SIG-M5 treated with dmso at 0.1 percent for 504 hours (cell line): ENCODE measurements around the gene HCFC2.
"Not testable (repeated sequence)": the region's sequence is repeated elsewhere in the genome, so short reads cannot be mapped to it uniquely, and the experiment has no call there.

Experiments used
- DNase-seq: peaks from one replicate; lab custom pipeline; 2025; ENCODE audit not compliant: unreplicated experiment; lab: John Stamatoyannopoulos, UW

Gene HCFC2

GRCh38 chr12:104064031-104064841 lies at the start of gene HCFC2:
TSS of gene HCFC2 (plus strand) at chr12:104064531. CDS start at chr12:104064561, 30 bp downstream.
- peak; percentile 83 for DNase-seq

DNA sequence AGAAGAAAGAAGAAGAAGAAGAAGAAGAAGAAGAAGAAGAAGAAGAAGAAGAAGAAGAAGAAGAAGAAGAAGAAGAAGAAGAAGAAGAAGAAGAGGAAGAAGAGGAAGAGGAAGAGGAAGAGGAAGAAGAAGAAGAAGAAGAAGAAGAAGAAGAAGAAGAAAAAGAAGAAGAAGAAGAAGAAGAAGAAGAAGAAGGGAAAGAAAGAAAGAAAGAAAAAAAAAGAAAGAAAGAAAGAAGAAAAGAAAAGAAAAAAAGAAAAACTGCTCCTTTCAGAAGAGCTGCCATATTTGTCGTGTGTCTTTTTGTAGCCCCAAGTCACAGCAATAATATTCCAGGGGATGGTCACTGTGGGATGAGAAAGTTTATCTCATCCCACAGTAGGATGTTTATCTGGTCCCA lies 42.5 kb upstream of the HCFC2 start:
- DNase-seq, result not testable (repeated sequence)

DNA sequence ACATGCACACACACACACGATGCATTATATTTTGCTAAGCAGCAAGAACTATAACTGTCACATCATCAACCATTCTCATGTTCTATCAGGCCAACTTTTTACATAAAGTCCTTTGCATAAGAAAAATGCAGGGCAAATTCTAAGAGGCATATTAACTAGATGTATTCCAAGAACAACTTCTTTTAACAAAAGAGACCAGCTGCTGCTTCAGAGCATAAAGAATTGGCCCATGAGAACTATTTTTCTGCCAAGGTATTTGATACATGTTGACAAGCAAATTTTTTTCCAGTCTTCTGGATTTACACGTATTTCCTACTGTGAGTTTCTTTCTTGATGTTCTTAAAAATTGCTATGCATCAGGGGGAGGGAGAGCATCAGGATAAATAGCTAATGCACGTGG lies 41.5 kb upstream of the HCFC2 start:
- no peak for DNase-seq

DNA sequence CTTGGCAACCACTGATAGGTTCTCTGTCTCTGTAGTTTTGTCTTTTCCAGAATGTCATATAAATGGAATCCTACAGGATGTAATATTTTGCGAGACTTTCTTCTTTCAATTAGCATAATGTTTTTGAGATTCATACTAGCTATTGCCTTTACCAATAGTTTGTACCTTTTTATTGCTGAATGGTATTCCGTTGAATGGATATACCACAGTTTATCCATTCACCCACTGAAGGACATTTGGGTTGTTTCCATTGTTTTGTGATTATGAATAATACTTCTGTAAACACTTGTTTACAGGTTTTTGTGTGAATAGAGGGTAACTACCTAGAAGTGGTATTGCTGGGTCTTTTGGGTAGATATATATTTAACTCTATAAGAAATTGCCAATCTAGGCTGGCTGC lies 40.6 kb upstream of the HCFC2 start:
- DNase-seq, result no peak

DNA sequence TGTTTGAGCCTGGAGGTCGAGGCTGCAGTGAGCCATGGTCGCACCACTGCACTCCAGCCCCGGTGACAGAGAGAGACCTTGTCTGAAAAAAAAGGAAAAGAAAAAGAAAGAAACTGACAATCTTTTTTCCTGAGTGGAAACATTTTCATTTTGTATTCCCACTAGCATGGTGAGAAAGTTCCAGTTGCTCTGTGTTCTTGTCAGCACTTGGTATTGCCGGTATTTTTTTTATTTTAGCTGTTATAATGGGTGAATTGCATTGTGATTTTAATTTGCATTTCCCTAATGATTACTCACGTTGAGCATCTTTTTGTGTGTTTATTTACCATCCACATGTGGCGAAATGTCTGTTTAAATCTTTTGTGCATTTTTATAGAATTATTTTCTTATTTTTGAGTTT lies 40.0 kb upstream of the HCFC2 start:
- DNase-seq, result no peak

DNA sequence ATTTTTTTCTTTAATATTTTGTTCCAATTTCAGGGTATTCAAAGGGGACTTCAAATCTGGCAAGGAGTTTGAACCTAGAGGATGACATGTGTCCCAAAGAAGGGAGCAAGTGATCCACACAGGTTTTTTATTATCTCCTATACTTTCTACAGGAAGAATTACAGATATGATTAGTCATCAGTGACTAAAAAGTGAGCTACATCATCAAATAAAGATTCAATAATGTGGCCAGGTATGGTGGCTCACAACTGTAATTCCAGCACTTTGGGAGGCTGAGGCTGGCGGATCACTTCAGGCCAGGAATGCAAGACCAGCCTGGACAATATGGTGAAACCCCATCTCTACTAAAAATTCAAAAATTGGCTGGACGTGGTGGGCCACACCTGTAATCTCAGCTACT lies 38.6 kb upstream of the HCFC2 start:
- DNase-seq, result no peak

GRCh38 chr12:104026841-104027599 lies 37.3 kb upstream of the HCFC2 start:
- DNase-seq, result no peak

DNA sequence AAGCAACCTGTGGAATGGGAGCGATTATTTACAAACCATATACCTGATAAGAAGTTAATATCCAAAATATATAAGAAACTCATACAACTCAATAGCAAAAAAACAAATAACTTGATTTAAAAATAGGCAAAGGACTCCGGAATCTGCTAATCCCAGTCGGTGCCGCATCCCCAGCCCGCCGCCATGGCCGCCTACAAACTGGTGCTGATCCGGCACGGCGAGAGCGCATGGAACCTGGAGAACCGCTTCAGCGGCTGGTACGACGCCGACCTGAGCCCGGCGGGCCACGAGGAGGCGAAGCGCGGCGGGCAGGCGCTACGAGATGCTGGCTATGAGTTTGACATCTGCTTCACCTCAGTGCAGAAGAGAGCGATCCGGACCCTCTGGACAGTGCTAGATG lies 33.7 kb upstream of the HCFC2 start:
- not testable (repeated sequence) for DNase-seq

GRCh38 chr12:104036143-104036542 lies 28.2 kb upstream of the HCFC2 start:
- not testable (repeated sequence) for DNase-seq

DNA sequence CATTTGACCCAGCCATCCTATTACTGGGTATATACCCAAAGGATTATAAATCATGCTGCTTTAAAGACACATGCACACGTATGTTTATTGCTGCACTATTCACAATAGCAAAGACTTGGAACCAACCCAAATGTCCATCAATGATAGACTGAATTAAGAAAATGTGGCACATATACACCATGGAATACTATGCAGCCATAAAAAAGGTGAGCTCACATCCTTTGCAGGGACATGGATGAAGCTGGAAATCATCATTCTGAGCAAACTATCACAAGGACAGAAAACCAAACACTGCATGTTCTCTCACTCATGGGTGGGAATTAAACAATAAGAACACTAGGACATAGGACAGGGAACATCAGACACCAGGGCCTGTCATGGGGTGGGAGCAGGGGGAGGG lies 24.6 kb upstream of the HCFC2 start:
- DNase-seq, result not testable (repeated sequence)

GRCh38 chr12:104042580-104042979 lies 21.8 kb upstream of the HCFC2 start:
- DNase-seq, result no peak

- no peak for DNase-seq
Observed at GRCh38 chr12:104044158-104044557, 20.2 kb upstream of the HCFC2 start.

DNA sequence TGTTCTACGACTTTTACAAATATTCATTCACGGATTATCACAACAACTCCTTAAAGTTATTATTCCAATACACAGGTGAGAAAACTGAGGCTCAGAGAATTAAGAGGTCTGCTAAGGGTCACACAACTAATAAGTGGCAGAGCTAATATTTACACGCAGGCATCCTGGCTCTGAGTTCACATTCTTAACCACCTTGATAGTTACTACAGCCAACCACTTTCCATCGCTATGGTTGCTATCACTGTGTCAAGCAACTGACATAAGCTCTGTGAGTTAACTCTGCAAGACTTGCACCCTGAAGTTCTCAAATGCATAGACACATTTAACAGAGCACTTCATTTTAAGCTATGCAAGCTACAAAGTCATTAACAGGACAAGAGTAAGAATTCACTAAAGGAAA lies 18.0 kb upstream of the HCFC2 start:
- no peak for DNase-seq

DNA sequence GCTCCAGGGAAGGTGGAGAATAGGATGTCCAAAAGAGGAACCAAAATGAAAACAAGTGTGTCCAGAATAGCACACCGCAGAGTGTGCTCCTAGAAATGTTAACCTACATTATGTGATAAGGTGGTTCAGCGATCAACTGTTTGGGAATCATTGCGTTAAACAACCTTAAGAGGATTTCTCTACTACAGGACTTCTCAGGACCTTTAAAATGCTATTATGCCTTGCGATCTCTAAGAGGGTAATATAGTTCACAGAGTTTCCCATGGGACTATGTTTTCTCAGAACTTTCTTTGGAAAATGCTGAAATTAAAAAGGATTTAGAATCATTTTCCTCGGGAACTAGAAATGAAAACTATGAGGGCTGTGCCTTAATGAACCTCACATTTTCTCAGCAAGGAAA lies 16.2 kb upstream of the HCFC2 start:
- DNase-seq, result no peak

GRCh38 chr12:104048811-104049210 lies 15.5 kb upstream of the HCFC2 start:
- no peak for DNase-seq

DNA sequence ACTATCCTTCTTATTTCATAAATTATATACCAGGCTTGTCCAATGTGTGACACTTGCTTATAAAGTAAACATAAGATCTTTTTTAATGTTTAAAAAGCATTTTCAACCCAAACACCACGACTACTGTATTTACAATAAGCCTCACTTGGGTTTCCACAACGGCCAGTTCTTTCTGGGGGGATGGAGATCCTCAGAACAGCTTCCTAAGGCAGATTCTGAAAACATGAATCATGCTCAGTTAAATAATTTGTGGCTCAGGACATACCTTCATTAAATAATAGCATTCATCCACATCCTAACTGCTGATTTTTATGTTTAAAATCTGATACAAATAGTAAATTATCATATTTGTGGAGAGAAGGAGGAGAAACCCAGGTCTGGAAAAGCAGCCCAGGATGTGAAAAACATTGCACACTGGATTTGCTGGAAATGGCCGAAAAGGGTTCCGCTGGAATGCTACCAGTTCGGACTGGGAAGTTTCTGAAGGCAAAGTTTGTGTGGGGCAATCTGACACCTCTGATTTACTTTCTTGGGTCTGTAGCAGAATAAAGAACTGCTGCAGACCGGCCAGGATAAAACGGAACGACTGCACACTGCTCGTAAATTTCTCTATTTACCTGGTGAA lies 14.9 kb upstream of the HCFC2 start:
- no peak for DNase-seq

DNA sequence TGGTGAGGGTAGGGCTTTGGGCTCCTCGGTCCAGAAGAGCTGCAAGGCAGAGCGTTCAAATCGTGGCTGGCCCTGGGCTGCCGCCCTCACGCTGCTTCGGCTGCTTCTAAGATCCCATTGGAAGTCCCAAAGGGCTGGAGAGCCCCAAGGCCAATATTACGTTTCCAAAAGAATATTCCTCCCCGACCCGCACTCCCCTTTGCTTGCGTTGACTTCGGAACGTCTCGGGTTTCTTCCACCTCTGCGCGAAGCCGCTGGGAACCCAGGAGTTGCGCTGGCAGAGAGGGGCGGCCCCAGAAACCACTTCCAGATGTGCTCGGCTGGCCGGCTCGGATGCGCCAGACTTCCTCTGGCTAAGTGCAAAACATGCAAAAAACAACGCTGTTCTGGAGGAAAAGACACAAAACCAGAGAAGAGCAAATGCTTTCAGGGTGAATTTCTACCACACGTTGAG lies 14.4 kb upstream of the HCFC2 start, which contains the start of gene GLT8D2:
TSS of gene GLT8D2 (minus strand) at position 285 of the 454 bp plus-strand sequence. CDS start 30,539 bp downstream, outside the sequence.
- no peak for DNase-seq

DNA sequence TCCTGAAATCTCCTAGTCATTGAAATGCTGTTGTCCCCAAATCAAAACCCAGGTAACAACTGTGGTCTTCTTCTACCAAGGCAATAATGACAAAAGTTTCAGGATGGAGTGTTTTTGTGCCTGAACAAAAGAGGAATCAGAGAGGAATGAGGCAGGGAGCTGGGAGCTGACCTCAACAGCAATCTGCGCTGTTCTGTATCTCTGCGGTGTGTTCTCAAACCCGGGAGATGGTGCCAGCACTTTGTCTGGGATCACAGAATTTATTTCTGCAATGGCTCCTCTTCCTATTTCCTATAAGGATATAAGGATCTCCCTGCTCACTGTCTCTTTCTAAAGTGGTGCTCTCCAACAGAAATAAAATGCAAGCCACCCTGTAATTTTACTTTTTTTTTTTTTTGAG lies 13.9 kb upstream of the HCFC2 start:
- DNase-seq, result no peak

DNA sequence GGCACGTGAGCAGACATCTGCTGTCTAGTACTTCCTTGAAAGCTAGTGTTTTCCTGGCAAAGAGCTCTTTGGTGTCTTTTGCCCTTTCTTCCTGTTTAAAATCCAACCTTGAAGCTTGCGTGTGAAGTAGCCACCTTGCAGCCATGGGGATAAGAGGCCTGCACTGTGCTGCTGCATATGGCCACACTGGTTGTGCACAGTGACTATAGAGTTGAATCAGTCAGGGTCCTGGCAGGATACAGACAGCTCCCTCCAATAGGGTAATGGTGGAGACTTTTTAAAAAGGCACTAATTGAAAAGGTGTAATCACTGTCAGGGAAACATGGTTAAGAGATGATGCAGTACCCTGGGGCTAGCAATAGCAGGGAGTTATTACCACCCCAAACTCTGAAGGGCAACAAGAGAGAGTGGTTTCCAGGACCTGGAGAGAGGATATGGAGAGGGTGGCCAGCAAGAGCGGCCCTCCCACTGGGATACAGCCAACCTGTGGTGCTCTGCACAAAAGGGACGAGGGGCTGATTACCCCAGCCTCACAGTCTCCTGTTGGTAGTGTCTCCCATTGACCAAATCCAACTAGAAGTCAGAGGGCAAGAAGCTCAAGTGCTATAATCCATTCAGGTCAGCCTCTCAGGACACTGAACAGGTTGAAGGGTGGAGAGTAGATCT lies 9.5 kb upstream of the HCFC2 start:
- DNase-seq, result no peak

DNA sequence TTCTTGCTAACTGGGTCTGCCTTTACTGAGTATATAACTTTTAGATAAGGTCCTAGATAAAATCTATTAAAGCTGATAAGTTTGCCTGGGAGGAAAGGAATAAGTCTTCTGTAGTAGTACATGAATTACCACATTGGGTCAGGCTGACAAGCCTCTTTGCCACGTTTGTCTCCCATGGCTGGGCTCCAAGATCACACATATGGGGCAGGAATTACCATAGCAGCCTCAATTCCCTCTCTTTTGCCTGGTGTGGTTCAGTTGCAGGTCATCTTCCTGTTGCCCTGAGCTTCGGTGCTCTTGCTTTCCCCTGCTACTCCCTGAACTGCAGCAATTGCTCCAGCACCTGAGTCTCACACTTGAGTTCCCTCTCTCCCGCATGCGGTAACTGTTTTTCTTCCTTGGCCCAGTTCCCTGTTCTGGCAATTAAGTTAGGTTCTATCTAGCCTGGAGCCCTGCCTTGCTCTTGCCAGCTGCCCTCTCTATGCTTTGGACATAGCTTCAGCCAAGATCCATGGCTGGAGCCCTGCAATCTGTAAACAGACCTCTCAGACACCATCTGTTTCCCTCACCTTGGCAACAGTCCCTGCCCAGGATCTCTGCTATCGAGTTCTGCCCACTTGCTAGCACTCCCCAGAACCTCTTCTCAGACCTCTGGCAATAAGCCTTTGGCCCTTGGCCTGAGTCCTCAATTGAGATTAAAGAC lies 8.5 kb upstream of the HCFC2 start:
- no peak for DNase-seq
